Stimulated activated naive CD4-positive, alpha-beta T cell (primary cell): ENCODE data around the gene MPHOSPH8.

Source experiments
- DNase-seq, 6 experiments: peaks; one replicate each; lab custom pipeline; 2025; lab: John Stamatoyannopoulos, UW

Gene MPHOSPH8, protein sequence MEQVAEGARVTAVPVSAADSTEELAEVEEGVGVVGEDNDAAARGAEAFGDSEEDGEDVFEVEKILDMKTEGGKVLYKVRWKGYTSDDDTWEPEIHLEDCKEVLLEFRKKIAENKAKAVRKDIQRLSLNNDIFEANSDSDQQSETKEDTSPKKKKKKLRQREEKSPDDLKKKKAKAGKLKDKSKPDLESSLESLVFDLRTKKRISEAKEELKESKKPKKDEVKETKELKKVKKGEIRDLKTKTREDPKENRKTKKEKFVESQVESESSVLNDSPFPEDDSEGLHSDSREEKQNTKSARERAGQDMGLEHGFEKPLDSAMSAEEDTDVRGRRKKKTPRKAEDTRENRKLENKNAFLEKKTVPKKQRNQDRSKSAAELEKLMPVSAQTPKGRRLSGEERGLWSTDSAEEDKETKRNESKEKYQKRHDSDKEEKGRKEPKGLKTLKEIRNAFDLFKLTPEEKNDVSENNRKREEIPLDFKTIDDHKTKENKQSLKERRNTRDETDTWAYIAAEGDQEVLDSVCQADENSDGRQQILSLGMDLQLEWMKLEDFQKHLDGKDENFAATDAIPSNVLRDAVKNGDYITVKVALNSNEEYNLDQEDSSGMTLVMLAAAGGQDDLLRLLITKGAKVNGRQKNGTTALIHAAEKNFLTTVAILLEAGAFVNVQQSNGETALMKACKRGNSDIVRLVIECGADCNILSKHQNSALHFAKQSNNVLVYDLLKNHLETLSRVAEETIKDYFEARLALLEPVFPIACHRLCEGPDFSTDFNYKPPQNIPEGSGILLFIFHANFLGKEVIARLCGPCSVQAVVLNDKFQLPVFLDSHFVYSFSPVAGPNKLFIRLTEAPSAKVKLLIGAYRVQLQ

DNA sequence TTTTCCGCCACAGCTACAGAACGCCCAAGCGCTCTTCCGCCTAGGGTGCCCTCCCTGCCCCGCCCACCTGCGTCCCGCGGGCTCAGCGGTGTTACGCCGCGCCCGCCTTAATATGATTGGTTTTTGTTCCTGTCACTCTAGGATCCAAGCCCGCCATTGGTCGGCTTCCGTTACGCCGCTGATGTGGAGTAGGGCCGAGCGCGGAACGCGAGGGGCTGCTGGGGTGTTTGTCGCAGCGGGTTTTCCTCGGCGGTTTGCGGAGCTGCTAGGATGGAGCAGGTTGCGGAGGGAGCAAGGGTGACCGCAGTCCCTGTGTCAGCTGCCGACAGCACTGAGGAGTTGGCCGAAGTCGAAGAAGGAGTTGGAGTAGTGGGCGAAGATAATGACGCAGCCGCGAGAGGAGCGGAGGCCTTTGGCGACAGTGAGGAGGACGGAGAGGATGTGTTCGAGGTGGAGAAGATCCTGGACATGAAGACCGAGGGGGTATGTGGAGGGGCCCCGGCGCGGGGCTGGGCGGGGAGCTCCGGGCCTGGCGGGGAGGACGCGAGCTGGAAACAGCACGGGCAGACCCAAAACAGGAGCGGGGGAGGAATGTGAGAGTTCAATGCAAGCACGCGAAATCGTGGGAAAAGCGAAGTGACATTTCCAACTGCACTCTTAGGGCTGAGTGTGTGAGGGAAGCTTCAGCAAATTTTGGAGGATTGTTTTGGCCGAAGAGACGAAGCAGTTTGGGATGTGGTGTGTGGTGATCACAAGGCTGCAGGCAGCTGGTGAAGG is at the start of gene MPHOSPH8:
MPHOSPH8 (plus strand) TSS at position 181 of the 777 bp plus-strand sequence; CDS start at position 271, 90 bp downstream.
- DNase-seq: peak; percentile 86 to 93 (median 90)

DNA sequence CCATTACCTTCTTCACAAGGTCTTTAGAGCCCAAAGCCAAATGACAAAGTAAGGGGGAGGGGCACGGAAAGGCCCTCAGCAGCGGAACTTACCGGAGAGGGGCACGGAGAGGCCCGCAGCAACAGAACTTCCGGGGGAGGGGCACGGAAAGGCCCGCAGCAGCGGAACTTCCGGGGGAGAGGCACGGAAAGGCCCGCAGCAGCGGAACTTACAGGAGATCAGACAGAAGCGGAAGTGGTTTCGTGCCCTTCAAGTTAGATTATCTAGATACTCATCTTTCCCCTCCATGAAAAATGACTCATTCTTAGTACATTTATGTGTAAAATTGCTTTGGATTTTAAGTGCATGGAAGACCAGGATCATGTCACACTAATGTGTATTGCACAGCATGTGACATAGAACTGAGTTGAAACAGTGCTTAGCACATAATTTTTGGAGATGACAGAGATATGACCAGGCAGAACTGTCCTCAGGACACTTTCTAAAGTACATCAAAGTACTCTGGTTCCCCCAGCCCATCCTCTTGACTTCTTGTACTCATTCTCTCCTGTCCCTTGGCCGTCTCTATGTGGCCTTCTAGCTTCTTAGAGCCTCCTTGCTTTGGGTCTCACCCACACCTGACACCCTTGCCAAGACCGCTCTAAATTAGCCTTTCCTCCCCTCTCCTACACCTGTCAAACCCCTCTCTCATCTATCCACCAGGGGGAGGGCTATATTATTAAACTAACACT is 46.4 kb upstream of the MPHOSPH8 start:
- DNase-seq: peak; percentile 36 to 78 (median 70)

DNA sequence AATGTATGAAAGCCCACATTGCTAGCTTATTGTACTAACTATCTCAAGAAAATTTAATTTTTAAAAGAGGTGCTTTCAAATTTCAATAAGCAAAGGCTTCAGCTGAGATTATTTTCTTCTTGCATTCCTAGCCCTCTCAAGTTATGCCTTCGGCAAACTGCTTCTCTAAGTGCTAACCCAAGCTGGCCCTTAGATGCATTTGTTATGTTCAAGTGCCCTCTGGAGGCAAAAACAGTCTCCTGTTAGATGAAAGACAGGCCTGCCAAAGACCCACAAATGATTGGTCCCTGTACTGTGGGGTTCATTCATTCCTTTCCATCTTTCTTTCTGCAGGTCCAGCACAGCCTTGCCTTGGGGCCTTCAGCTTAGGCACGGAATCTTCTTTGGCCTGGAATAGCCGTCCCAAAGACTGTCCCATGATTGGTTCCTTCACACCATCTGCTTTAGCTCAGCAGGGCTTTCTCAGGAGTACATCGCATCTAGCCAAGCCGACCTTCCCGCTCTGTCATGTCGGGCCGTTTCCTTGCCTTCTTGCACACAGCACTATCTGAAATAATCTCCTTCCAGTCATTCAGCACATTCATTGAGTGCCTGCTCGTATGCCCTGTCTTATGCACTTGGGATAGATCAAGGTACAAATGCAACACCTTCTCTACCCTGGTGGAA is 45.7 kb upstream of the MPHOSPH8 start:
- DNase-seq: peak in 3 of 6 experiments; percentile 17 to 52 (median 36)

DNA sequence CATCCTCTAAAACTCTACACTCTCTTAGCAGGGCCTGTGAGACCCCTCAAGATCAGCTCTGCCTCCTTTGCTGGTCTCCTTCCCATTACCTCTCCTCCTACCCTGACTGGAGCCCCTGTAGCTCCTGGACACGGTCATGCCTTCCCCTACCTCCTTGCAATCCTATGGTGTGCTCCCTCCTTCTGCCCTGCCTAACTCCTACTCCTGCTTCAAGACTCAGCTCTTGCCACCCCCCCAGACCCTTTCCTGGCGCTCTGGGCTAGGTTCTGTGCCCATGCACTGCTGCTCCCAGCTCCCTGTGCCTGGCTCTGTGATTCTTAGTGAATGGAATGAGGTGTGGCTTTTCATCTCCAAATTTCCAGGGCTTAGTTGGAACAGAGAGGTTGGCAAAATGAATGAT is 44.1 kb upstream of the MPHOSPH8 start:
- no peak for DNase-seq

DNA sequence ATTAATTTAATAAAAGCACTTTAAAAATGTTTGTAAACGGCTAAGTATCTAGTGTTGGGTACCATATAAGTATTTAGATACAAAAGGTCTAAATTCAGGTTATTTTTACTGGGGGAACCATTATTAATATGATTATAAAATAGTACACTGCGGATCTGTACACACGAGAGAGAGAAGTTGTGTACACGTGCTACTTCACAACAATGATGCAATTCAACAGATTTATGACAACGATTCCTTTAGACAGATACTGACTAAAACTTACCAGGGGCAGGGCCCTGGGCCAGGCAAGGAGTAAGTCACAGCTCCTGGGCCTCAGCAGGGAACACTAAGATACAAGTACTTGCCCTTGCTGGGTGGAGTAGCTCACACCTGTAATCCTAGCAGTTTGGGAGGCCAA is 43.0 kb upstream of the MPHOSPH8 start:
- no peak for DNase-seq

DNA sequence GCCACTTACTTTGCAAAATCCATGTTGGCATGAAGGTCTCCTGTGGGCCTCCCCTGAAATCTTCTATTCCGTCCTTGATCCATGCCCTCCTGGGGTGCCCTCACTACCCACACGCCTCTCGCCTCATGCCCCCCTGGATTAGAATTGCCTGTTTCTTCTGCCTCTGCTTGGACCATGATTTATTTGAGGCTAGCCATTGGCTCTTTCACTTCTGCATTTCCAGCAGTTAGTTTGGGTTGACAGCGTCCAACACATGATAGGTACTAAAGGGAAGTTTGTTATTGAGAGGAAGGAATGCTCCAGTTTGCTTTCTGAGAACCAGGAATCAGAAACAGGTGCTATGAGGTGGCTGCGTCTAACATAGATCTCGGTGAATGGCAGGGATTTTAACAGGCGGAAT is 41.6 kb upstream of the MPHOSPH8 start:
- no peak for DNase-seq

DNA sequence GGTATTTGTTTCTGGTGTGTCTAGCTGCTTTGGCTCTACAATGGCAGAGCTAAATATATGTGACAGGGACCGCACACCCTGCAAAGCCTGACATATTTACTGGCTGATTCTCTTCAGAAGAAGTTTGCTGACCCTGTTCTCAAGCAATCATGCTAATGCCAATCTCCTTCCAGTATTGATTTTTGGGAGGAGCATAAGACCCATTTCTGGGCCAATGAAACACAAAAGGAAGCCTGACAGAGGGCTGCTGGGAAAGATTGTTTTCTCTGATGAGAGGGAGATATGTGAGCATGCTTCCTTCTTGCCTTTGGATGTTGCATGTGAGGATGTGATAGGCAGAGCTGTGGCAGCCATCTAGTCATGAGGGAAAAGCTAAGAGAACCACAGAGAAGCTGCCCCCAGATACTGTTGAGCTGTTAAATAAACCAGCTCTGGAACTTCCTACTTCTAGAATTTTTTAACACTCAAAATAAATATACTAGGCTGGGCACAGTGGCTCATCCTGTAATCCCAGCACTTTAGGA is 40.7 kb upstream of the MPHOSPH8 start:
- no peak for DNase-seq

DNA sequence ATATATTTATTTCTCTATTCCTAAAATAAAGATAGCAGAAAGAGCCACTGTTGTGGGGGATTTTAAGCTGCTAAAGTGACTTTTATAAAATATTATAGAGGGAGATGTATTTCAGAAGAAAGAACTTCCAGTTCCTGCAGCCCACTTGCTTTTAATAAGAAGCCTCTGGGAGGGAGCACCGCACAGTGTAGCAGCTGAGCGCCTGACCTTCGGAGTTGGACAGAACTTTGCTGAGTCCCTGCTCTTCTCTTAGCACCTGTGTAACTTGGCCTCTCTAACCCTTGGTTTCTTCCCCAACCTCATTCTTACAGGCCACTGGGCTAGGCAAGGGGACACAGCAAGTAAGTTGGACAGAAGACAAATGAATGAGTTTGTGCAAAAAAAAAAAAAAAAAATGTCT is 37.4 kb upstream of the MPHOSPH8 start:
- DNase-seq: no peak

DNA sequence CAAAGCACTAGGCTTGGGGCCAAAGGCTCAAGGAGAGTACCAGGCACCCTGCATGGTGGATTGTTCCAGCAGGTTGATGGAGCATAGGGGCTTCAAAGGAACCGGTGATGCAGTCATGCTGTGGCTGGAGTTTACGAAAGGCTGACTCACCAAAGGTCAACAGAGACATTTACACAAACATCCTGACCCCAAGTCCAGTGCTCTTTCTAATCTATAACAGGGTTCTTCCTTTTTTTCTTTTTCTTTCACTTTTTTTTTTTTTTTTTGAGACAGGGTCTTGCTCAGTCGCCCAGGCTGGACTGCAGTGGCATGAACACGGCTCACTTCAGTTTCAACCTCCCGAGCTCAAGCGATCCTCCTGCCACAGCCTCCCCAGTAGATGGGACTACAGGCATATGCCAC is 36.5 kb upstream of the MPHOSPH8 start:
- DNase-seq: no peak

DNA sequence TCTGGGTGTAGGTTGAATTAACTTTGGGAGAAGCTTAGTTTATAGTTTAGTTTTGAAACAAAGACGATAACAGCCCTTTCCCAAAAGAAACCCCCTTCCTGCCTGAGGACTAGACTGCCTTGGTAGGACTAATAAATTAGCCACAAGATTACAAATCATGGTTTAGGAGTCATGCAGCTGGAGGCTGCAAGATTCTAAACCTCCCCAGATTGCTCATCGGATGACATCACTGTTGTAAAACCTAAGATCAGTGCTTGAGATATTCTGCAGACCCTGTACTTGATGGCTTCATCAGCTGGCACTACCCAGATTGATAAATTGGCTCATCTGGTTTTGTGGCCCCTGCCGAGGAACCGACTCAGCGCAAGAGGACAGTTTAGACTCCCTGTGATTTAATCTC is 35.9 kb upstream of the MPHOSPH8 start:
- DNase-seq: no peak

DNA sequence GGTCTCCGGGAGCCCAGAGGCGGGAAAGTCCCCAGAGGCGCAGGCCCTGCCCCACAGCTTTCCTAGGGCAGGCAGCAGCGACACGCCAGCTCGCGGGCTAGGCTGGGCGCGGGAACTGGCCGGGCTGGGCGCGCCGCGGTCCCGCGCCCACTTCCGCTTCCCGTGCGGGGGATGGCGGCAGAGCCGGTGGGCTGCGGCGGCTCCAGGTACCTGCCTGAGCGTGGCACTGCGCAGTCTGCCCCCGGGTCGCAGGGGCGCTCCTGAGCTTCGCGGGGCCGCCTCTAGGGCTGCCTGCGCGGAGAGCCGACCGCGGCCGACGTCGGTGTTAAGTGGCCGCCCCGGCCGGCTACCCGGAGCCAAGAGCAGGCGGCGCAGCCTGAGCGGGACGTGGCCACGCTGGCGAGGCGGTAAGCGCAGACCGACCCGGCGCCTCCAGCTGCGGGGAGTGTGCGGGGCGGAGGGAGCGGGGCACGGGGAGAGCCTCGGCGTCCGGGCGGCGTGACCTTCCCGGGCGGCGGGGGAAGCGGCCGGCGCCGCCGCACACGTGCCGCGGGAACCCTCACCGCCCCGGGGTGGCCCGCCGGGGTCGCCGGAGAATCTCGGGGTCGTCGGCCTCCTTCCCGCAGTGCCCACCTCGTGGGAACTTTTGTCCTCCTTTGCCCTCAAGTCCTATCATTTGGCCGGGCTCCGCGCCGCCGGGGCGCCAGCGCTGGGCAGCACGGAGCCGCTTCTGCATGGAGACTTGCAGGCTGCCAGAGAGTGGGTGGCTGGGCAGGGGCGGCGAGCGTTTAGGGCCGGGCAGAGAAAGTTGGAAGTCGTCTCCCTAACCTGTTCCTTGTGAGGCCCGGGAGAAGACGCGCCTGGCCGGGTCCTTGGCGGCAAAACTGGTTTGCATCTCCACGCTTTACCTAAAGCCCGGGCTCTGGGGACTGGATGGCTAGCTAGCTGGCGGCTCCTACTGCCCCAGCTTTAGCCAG is 31.4 kb upstream of the MPHOSPH8 start:
- DNase-seq: peak in 1 of 6 experiments; percentile 21

DNA sequence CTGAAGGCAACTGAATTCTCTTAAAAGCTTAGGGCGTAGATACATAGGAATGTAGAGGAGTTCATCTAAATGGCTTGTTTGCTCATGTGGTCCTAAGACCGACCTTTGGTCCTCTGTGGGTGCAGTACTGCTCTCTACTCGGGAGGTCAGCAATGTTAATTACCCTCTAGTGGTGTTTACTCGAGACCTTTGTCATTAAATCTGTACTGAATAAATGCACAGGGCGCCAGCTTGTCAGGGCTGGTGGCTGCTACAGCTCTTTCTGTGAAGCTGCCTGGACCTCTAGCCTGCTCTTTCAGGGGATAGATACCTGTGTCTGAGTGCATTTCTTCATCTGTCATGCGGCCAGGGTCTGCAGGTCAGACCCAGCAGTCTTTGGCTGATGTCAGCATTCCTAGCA is 29.2 kb upstream of the MPHOSPH8 start:
- no peak for DNase-seq

DNA sequence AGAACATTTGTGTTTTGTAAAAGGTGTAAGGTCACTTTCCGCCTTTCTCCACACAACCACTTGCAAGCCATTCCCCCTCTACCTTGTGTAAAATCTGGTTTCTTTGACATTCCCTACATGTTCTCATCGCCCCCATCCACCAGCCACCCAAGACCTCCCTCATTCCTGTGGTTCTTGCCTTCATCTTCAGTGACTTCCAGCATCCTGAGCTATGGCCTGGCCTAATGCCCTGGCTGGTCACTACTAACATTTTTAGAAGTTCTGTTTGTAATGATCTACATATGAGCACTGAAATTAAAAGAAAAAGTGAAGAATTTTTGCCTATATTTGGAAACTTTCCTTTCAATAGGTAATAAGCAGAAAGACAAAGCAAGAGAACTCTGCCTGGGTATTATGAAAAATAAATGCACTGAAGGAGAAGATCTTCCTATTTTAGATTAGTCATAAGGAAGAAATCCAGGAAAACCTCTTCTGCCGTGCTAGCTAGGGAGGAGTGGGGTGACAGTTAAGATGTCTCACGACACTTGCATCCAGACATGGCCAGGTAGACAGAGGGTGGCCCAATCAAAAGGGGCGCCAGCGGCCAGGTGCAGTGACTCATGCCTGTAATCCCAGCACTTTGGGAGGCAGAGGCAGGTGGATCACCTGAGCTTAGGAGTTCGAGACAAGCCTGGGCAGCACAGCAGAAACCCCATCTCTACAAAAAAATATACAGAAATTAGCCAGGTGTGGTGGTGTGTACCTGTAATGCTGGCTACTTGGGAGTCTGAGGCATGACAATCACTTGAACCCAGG is 28.1 kb upstream of the MPHOSPH8 start:
- DNase-seq: no peak

DNA sequence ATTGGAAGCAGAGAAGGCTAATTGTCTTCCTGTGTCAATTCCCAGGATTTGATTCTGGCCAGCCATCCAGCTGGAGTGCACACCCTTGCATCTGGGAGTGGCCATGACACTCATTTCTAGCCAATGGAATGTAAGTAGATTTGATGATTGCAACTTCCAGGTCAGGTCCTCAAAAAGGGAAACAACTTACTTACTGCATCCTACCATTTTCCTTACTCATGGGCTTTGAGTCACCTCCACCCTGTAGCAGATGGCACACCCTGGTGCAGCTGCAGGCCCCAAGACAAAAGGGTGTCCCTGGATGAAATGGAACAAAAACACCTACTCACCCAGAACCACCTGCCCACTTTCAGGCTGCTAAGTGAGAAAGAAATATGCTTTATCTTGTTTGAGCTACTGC is 27.3 kb upstream of the MPHOSPH8 start:
- DNase-seq: no peak

DNA sequence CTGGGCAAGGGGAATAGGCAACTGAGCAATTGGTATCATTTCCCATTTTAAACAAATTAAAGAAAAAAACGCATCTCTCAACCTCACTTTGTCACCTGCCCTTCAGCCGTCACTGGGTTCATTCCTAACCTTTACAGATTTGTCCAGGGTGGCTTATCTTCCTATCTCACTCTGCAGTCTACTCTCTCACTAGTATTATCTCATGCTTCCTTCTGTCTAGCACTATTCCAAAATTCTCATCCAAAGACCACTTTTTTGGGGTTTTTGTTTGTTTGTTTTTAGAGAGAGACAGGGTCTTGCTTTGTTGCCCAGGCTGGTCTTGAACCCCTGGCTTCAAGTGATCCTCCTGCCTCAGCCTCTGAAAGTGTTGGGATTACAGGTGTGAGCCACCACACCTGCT is 26.7 kb upstream of the MPHOSPH8 start:
- DNase-seq: no peak

DNA sequence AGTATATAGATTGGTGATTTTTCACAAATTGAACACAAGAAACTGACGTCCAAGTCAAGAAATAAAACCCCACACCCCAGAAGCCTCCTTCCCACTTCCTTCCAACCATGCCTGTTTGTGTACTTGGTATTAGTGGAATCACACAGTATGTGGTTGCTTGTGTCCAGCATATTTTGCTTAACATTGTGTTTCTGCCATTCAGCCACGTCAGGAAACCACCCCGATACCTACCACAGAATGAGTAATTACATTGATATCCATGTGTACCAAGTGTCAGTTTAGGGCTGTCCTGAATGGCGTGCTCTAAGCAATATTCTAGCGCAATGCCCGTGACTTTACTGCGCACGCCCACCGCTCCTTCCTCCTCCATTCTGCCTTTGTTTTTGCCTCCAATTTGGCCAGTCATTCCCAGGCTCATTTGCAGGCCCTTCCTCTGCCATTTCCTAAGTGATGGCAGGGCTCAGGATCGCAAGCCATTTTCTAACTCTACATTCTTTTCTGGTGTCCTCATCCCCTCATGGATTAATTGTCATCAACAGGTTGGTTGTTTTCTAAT is 25.9 kb upstream of the MPHOSPH8 start:
- DNase-seq: no peak

DNA sequence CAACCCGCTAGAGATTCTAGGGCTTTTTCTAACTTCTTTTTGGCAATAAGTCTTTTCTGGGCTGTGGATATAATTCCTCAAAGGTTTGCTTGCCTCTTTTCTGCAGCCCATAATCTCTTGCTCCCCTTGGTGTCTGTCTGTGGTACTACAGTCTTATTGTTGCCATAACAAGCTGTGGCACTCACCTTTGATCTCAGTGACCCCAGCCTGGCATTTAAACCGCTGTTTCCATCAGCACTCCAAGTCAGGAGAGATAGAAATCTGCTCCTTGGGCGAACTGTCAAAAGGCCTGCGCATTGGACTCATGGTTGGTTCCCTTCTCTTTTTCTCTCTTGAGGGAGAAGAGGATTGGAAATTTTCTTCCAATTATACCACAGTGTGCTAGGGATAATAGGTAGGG is 14.5 kb upstream of the MPHOSPH8 start:
- DNase-seq: peak in 1 of 6 experiments; percentile 5

DNA sequence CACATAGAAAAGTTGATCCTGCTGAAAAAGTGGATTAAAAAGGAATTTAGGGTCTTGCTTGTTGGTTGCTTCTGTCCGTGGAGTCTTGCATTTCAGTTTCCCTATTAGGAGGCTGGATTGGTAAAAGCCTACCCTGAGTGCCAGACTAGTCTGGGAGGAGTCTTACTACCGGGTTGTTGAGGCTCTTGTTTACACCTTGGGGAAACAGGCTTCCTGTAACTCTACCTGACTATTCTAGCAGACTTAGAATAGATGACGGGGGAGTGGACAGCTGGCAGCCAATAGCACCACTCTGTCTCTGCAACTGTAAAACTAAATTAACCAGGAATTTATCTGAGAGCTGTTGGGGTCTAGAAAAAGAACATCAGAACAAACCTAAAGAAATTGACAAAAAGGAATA is 11.3 kb upstream of the MPHOSPH8 start:
- no peak for DNase-seq
